Measurements from ENCODE around the gene PRKAG2.

DNA sequence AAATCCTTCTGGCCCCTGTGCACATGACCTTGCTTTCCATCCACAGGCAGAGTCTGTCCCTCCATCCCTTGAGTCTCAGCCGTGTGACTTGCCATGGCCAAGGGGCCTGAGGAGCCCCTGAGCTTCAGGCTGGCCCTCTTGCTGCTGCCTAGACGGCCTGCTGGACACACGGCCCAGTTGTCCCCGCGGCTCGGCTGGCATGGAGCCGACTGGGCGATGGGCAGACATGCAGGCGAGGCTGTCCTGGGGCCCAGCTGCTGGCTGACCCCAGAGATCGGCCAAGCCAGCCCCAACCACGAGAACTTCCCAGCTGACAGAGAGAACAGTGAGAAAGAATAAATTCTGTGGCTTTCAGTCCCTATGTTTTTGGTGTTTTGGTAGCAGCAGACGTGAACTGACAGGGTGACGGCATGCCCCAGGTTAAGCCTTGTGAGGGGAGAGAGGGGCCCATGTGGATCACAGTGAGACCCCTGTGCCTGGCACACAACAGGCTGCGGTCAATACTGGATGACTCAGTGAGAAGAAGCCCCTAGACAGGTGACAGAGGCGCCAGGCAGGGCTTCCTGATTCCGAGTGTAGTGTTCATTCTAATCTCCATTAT, 11.7 kb downstream of the PRKAG2 start:
- TF ChIP-seq, protein P1, sequence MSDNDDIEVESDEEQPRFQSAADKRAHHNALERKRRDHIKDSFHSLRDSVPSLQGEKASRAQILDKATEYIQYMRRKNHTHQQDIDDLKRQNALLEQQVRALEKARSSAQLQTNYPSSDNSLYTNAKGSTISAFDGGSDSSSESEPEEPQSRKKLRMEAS (IDR thresholded peaks at IDR 0.05; ENCODE audit: low read depth), result no peak
- TF ChIP-seq, protein P2, sequence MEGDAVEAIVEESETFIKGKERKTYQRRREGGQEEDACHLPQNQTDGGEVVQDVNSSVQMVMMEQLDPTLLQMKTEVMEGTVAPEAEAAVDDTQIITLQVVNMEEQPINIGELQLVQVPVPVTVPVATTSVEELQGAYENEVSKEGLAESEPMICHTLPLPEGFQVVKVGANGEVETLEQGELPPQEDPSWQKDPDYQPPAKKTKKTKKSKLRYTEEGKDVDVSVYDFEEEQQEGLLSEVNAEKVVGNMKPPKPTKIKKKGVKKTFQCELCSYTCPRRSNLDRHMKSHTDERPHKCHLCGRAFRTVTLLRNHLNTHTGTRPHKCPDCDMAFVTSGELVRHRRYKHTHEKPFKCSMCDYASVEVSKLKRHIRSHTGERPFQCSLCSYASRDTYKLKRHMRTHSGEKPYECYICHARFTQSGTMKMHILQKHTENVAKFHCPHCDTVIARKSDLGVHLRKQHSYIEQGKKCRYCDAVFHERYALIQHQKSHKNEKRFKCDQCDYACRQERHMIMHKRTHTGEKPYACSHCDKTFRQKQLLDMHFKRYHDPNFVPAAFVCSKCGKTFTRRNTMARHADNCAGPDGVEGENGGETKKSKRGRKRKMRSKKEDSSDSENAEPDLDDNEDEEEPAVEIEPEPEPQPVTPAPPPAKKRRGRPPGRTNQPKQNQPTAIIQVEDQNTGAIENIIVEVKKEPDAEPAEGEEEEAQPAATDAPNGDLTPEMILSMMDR (IDR thresholded peaks at IDR 0.05), result no peak
- TF ChIP-seq, protein P3, sequence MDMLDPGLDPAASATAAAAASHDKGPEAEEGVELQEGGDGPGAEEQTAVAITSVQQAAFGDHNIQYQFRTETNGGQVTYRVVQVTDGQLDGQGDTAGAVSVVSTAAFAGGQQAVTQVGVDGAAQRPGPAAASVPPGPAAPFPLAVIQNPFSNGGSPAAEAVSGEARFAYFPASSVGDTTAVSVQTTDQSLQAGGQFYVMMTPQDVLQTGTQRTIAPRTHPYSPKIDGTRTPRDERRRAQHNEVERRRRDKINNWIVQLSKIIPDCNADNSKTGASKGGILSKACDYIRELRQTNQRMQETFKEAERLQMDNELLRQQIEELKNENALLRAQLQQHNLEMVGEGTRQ (IDR thresholded peaks at IDR 0.05; ENCODE audit: borderline replicate concordance, low read depth, low read length), result no peak
- TF ChIP-seq JUND (IDR thresholded peaks at IDR 0.05), result no peak
- no peak for TF ChIP-seq RAD21 (IDR thresholded peaks at IDR 0.05; ENCODE audit: low read length)
- TF ChIP-seq EP300 (IDR thresholded peaks at IDR 0.05; ENCODE audit: borderline replicate concordance in 1 of 2, low read depth in 1 of 2, low read length in 1 of 2), result no peak
- TF ChIP-seq NRF1 (IDR thresholded peaks at IDR 0.05; ENCODE audit: low read depth, low read length), result no peak
- no peak for TF ChIP-seq TEAD4 (IDR thresholded peaks at IDR 0.05; ENCODE audit: borderline replicate concordance, insufficient read depth)
- TF ChIP-seq ELF1 (IDR thresholded peaks at IDR 0.05), result no peak
- TF ChIP-seq GABPA (IDR thresholded peaks at IDR 0.05; ENCODE audit: low read depth), result no peak
- no peak for TF ChIP-seq FOXJ3 (CRISPR knock-in tag; IDR thresholded peaks at IDR 0.05)
- no peak for TF ChIP-seq RXRA (IDR thresholded peaks at IDR 0.05; ENCODE audit: borderline replicate concordance, low read depth)
- TF ChIP-seq EZH2phosphoT487 (IDR thresholded peaks at IDR 0.05; ENCODE audit: borderline replicate concordance, low read depth), result no peak
- no peak for TF ChIP-seq POLR2AphosphoS5 (IDR thresholded peaks at IDR 0.05; ENCODE audit: low read depth, low read length)
